Stimulated activated CD8-positive, alpha-beta memory T cell treated with anti-CD3 and anti-CD28 coated beads, Interleukin-4, amount 100 ng/mL, for 48 hours (primary cell): ENCODE results near the gene NTRK1.

ENCODE experiments used
- DNase-seq: peaks from one replicate; pipeline ENCODE4 v3.0.0-alpha.2; 2020

Gene NTRK1

DNA sequence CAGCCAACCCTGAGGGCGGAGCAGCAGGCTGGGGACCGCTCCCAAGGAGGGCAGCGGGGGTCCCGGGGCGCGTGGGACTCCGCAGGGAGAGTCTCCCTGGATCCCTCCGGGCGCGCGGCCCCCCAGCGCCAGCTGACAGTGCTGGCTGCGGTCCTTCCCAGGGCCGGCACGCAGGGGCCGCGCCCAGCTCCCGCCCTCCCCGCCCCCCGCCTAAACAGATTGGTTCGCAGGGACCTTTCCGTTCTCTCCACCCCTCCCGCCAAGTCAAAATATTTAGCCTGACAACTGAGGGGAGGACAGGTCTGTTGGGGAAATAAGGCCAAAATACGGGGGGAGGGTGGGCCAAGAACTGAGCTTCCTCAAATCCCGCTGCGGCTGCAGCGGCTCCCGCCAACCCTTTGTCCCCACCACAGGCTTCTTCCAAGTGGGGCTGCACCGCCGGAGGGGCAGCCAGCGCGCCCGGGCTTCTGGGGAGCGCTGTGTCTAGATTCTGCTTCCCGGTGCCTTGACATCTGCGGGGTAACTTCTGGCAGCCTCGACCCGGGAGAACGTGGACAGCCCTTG lies 1.6 kb upstream of the NTRK1 start, which contains the start of gene INSRR:
Gene INSRR (minus strand): TSS at position 159 of the 564 bp plus-strand sequence. CDS start 496 bp downstream, outside the sequence.
- no peak for DNase-seq

DNA sequence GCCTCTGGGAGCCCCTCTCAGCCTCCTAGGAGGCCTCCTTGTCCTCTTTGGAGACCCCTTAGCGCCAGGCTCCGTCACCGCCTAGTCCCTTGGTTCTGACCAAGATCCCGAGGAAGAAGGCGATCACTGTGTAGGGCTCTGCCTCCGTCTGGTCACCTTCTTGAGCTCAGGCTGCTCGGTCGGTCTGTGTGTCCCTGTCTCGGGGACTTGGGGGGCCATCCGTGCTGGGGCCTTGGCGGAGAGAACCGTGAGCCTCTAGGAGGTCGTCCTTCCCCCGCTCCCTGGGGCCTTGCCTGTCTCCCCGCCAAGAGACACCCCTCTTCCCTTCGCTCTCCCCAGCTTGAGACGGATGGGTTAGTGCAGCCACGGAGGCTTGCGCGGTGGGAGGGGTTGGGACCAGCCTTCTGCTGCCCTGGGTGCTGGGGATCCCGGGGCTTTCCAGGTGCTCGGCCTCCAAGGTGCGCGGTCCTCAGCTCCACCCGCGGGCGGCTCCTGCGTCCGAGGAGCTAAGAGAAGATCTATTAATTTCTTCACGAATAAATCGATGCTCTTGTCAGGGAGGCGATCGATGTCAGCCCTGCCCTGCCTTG lies 1.0 kb upstream of the NTRK1 start:
- DNase-seq = peak; percentile 48

DNA sequence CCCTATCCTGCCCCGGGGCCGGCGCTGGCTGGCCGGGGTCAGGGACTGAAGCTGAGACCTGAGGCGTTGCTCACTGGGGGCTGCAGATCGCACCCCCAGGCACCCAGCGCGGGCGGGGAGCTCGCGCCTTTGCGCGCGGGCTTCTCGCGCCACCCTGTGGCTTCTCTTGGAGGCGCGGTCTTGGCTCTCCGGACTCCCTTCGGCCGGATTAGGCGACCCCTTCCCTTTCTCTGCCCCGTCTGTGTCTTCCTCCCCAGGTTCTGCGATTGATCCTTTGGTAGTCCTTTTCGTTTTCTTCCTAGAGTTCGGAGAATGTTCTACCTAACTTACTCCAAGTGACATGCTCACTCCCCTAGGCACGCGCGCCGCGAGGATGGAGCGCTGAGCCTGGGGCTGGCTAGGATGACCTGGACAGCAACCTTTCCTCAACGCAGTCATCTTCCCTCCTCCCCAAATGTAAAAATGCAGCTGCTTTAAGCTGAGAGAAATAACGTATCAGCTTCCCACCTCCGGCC lies 495 bp upstream of the NTRK1 start:
- peak; percentile 79 for DNase-seq

DNA sequence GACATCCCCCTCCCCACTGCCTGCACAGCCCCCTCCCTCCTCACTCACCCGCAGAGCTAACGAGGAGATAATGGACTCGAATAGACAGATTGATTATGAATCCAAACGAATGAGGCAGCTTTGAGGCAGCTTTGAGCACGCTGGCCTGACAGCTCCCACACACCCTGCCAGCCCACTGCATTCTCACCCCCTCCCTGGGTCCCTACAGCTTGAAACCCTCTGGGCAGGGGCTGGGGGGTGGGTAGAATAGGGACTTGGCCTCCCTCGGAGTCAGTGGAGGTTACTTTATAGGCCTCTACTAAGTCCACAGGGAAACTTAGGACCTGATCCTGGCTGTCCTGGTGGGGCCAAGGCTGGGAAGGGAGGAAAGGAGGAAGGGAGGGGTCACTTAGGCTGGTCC lies 1.9 kb downstream of the NTRK1 start:
- DNase-seq = no peak

DNA sequence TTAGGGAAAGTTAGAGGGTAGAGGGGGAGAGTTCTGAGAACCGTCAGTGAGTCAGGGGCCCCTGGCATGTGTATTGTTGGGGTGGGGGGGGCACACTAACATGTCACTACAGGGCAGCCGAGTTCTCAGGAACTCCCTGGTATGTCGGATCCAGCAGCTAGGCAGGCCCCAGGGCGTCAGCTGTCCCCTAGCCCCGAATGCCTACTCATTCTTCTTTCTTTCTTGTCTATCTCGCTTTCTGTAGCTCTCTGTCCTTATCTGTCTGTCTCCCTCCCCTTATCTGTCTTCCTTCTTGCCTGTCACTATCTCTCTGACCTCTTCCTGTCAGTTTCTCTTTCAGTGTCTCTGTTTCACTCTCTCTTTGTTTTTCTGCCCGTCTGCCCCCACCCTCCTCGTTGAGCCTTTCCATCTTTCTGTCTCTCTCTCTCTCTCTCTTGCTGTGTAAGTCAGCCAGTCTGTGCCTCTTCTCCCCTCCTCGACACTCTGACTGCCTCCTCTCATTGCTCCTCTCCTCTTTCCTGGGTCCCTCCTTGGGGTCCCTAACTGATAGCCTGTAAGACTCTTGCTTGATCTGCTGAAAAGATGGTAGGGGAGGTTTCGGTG lies 2.4 kb downstream of the NTRK1 start:
- peak; percentile 77 for DNase-seq

DNA sequence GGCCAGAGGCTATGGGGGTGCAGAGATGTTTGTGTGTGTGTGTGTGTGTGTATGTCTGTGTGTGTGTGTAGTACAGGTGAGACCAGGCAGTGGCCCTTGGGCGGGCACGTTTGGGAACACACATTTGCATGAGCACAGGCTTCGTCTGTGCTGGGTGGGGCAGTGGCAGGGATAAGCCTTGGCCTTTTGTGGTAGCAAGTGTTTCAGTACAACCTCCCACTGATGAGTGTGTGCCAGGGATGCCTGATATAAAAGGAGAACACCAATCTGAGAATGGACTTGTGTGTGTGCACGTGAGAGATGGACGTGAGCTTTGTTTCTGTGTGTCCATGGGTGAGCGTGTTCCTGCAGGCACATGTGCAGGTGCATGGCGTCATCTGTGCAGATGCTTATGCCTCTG lies 3.0 kb downstream of the NTRK1 start:
- DNase-seq = no peak

DNA sequence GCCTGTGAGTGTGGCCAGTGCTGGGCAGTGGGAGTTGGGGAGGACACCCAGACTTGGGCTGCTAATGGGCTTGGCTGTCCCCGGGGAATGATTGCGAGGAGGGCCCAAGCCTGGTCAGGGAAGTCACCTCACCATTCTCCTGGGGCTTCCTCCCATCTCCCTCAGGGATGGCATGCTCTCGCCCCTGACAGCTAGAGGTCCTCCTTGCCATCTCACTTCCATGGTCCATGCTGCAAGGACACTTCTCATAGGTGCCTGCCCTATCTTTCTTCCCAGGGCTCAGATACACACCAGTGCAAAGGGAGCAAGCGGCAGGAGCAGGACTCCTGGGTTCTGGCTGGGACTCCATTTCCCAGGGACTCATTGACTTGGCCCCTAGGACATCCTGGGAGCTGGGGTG lies 4.1 kb downstream of the NTRK1 start:
- DNase-seq = no peak

DNA sequence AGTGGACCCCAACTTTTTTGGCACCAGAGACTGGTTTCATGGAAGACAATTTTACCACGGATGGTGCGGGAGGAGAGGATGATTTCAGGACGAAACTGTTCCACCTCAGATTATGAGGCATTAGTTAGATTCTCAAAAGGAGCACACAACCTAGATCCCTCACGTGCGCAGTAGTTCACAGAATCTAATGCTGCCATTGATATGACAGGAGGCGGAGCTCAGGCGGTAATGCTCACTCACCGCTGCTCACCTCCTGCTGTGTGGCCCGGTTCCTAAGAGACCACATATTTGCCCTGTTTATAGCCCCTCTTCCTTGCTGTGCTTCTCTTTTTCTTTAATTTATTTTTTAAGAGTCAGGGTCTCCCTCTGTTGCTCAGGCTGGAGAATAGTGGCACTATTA lies 4.6 kb downstream of the NTRK1 start:
- no peak for DNase-seq

DNA sequence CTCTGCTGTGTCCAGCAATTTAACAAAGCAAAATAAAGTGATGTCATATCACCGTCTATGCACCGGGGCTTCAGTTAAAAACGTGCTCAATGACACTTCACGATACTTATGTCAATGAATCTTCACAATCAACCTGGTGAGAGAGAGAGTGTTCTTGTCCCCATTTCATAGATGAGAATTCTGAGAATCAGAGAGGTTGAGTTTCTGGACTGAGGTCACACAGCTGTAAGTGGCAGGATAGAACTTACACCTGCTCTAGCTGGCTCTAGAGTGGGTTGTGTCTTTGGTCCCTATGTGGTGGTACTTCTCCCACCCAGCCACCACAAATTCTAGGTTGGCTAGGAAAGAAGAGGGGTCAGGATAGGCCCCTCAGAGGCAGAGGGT lies 5.2 kb downstream of the NTRK1 start:
- no peak for DNase-seq

DNA sequence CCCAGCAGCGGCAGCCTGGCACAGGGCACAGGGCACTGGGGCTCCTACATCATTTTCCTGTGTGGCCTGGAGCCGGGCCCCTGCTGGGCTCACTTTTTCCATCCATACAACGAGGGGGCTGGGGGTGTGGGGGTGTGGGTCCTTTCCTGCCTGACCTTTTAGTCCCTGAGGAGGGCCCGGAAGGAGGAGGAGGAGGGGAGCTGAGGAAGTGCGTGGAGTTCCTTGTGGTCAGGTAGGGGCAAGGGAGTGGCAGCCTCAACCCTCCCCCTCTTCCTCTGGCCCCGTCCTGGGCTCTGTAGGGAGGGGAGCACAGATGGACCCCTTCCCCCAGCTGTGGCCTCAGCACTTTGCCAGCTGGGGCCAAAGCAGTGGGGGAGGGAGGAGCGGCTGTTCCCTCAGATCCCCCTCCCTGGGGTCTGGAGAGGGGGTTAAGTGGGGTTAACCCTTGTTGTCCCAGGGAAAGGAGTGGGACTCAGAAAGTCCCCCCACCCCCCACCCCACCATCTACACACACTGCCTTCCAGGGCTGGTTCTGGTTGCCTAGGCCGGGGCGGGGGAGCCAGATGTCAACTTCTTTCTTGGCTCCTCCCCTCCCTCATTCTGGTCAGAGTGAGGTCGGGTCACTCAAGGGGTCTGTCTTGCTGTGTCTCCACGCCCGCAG lies 5.7 kb downstream of the NTRK1 start:
- DNase-seq = peak; percentile 38

DNA sequence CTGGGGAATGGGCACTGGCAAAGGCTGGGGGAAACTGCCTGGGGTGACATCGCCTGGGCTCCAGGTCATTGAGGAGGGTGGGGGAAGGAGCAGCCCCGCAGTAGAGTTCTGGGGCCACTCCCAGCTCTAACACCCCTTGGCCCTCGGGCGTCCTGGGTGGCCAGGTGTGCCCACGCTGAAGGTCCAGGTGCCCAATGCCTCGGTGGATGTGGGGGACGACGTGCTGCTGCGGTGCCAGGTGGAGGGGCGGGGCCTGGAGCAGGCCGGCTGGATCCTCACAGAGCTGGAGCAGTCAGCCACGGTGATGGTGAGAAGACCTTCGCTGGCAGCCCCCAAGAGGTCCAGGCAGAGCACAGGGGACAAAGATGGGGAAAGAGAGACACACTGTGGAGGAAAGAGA lies 7.7 kb downstream of the NTRK1 start:
- DNase-seq = no peak

DNA sequence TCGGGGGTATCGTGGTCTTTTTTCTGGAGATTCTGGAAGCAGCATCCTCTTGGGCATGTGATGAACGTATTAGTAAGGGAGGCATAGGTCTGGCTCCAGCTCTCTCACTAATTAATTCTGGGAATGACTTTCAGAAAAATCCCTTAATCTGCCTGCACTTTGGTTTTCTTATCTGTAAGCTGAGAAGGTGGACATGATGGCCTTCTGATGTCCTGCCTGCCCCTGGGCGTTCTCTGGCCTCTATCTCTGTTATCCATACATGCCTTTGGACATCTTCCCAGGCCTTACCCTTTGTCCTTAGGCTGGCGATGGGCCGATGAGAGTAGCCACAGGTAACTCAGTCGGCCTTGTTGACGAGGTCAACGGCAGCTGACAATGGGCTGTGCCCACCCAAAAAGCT lies 8.8 kb downstream of the NTRK1 start:
- DNase-seq = no peak

DNA sequence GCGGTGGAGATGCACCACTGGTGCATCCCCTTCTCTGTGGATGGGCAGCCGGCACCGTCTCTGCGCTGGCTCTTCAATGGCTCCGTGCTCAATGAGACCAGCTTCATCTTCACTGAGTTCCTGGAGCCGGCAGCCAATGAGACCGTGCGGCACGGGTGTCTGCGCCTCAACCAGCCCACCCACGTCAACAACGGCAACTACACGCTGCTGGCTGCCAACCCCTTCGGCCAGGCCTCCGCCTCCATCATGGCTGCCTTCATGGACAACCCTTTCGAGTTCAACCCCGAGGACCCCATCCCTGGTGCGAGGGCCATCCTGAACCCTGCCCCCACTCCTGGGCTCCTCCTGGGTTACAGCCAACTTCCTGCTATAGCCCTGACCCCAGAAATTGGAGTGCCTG lies 13.0 kb downstream of the NTRK1 start:
- DNase-seq = no peak

DNA sequence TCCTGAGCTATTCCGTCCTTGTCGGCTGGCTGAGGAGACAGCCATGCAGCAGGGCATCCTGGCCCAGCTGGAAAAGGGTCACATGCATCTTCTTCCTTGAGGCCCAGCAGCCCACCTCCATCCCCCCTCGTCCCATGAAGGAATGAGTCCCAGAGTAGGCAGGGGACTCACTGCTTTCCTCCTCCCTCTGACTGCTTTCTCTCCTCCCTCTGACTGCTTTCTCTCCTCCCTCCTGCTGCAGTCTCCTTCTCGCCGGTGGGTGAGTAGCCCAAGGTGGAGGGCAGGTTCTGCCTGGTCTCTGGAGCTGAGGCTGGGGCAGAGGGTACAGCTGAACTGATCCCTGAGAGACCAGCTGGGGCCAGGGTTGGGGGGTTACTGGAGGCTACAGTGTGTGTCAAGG lies 13.5 kb downstream of the NTRK1 start:
- DNase-seq = no peak

DNA sequence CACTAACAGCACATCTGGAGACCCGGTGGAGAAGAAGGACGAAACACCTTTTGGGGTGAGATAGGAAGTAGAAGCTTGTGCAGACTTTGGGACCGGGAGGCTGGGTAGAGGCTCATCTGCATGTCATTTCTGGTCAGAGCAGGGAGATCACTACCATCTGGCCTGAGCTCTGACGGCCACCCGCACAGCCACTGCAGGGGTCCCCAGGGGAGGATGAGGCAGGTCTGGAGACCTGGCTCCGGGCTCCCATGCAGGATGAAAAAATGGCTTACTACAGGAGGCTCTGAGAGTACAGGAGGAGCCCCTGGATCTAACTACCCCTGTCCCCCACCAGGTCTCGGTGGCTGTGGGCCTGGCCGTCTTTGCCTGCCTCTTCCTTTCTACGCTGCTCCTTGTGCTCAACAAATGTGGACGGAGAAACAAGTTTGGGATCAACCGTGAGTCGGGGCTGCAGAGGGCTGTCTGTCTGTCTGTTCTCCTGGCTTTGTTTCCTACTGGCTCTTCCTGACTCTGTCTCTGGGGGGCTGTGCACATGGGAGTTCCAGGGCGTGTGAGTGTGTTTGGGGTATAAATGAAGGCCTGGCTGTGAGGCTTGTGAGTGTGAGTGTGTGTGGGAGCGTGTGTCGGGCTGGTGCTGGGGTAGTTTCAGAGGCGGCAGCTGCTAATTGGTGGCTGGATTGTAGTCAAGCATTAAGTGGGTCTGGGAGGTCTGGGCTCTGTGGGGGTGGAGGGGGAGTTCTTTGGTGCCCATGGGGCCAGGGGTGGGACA lies 14.1 kb downstream of the NTRK1 start:
- no peak for DNase-seq

DNA sequence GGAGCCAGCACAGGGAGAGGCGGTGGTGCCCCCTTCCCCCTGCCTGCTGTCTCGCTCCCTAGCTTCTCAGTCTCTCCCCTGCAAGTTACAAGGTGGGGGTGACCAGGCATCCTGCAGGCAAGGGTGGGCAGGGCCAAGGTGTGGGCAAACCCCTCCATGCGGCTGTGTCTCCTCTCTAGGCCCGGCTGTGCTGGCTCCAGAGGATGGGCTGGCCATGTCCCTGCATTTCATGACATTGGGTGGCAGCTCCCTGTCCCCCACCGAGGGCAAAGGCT lies 14.6 kb downstream of the NTRK1 start:
- DNase-seq = no peak

DNA sequence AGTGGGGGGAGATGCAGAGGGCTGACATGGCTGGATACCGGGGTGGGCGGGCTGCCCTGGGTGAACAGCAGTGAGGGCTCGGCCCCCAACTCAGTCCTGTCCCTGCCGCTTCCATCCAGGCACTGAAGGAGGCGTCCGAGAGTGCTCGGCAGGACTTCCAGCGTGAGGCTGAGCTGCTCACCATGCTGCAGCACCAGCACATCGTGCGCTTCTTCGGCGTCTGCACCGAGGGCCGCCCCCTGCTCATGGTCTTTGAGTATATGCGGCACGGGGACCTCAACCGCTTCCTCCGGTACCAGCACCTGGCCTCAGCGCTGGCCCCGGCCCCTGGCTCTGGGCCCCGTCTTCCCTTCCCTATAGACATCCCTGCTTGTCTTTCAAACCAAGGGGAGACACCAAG lies 15.6 kb downstream of the NTRK1 start:
- DNase-seq = no peak

DNA sequence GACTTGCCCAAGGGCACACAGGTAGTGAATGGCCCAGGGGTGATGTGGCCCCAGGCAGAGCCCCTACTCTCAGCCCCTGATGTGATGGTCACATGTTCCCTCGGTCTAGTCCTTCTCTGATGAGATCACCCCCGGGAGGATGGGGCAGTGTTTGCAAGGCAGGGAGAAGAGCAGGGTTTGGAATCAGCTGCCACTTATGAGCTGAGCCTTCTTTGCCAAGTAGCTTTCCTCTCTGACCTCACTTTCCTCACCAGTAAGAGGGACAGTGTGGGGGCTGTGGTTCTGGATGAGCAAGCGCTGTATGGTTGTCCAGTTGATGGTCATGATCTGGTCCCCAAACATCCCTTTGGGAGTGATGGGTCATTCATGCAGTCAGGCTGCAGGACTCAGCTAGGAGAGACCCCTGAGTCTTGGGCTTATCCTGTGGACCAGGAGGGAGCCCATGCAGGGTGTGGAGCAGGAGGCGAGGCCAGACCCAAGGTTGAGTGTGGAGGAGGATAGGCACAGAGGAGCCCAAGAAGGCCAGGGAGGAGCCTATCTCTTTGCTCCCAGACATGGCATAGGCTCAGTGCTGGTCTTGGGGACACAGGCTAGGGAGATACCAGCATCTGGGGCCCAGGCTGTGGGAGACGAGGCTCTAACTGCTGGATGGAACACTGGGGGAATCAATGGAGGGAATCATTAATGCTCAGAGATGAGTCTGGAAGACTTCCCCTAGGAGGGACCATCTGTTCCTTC lies 16.9 kb downstream of the NTRK1 start:
- no peak for DNase-seq

DNA sequence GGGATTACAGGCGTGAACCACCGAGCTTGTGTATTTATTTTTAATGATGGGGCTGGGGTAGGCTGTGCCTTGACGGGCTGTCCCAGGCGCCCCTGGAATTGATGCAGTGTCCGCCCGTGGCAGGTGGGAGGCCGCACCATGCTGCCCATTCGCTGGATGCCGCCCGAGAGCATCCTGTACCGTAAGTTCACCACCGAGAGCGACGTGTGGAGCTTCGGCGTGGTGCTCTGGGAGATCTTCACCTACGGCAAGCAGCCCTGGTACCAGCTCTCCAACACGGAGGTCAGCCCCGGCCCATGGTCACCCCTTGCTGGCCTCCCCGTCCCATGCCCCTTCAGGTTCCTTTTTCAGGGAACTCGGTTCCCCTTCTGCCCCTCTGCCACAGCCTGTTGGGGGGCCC lies 19.2 kb downstream of the NTRK1 start:
- DNase-seq = no peak

DNA sequence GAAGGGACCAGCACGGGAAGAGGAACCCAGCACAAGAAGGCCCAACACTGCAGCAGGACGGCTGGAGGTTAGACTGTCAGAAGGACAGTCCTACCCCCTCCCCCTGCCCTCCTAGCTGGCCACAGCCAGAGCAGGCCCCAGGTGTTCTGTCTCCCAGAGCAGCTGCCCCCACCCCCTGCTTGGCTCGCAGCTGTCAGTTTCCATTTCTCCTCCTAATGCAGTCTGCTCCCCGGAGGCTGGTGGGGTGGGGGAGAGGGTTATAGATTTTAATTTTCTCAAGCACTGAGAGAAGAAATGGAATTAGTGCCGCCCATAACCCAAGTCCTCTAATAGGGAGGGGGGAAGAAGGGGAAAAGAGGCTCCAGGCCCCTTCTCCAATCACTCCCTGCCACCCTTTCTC lies 19.8 kb downstream of the NTRK1 start:
- DNase-seq = no peak

DNA sequence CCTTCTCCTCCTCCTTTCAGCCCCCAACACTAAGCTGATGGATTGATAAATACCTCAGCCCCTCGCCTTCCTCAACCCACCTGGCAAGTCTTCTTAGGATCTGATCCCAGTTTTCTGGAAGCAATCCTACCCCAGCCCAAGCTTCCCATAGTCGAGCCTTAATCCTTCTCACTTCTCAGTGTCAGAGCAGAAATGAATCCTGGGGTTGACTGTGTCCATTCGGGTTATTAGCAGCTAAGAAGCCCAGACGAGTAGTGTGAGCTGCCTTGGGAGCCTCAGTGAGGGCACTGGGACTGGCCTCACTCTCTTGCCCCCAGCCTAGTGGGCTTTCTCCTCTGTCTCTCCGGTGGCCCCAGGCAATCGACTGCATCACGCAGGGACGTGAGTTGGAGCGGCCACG lies 20.4 kb downstream of the NTRK1 start:
- no peak for DNase-seq

DNA sequence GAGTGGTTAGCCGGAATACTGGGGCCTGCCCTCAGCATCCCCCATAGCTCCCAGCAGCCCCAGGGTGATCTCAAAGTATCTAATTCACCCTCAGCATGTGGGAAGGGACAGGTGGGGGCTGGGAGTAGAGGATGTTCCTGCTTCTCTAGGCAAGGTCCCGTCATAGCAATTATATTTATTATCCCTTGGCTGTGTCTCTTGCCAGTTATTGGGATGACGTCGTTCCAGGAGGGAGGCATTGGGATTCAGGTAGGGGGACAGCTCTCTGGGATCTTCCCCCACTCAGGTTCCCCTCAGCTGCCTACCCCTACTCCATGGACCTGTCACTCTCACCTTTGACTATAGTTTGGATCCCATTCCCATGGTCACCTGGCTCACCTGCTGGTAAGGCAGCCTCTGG lies 21.0 kb downstream of the NTRK1 start:
- no peak for DNase-seq

DNA sequence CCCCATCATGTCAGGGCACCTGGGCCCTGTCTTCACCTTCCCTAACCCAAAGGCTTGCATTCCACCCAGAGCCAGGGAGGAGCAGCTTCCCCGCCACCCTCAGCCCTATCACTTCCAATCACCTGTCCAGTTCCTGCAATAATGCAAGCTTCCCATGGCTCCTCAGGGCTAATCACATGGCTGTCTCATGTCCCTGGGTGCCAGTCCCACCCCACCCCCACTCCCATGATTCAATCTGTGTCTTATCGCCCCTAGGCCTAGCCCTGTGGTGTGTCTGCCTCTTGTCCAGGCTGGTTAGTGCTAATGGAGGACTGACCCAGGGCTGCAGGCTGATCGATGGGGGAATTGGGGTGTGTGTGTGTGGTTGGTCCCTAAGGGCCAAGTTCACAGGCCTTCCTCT lies 21.9 kb downstream of the NTRK1 start:
- no peak for DNase-seq
